Measurements from ENCODE around the gene EEIG1.

Gene EEIG1

GRCh38 chr9:127935765-127936221, 45.0 kb downstream of the EEIG1 start:
- TF ChIP-seq EZH2phosphoT487 (IDR thresholded peaks at IDR 0.05; ENCODE audit: low read depth) (no peak), CTCF (IDR thresholded peaks at IDR 0.05; ENCODE audit: low read depth, low read length) (no peak)
- Histone ChIP-seq H3K4me1 (ENCODE audit: low read length) (peaks cover 29% of the 10 kb centered on the region), H3K27me3 (ENCODE audit: low read depth, low read length) (no peaks in the 10 kb centered on the region), H3K4me2 (ENCODE audit: low read length) (peak overlapping the region; percentile 93), H3K27ac (ENCODE audit: low read length) (no peak overlapping the region), H3K36me3 (replicated peaks; ENCODE audit: low read depth, low read length) (peaks cover 3% of the 10 kb centered on the region), H3K9ac (ENCODE audit: low read length) (no peak overlapping the region), H3K9me3 (ENCODE audit: insufficient read depth, low read length) (no peaks in the 10 kb centered on the region), H3K79me2 (ENCODE audit: low read length) (peaks cover 20% of the 10 kb centered on the region), H4K20me1 (ENCODE audit: insufficient read depth, low read length) (peaks cover 7% of the 10 kb centered on the region), H3K4me3 (ENCODE audit: low read length) (no peak overlapping the region), H2AFZ (ENCODE audit: low read depth, low read length) (no peak overlapping the region)

- H2AFZ ChIP-seq (ENCODE audit: low read depth, low read length): no peak overlapping the region
- H3K79me2 ChIP-seq (ENCODE audit: low read length): peaks cover 20% of the 10 kb centered on the region
- TF ChIP-seq EZH2phosphoT487 (IDR thresholded peaks at IDR 0.05; ENCODE audit: low read depth) (no peak), CTCF (IDR thresholded peaks at IDR 0.05; ENCODE audit: low read depth, low read length) (no peak)
- no peak overlapping the region for H3K4me3 ChIP-seq (ENCODE audit: low read length)
- no peak overlapping the region for H3K9ac ChIP-seq (ENCODE audit: low read length)
- peaks cover 7% of the 10 kb centered on the region for H4K20me1 ChIP-seq (ENCODE audit: insufficient read depth, low read length)
- no peak overlapping the region for H3K4me2 ChIP-seq (ENCODE audit: low read length)
- H3K9me3 ChIP-seq (ENCODE audit: insufficient read depth, low read length): no peaks in the 10 kb centered on the region
- H3K4me1 ChIP-seq (ENCODE audit: low read length): peaks cover 33% of the 10 kb centered on the region
- H3K27me3 ChIP-seq (ENCODE audit: low read depth, low read length): peaks cover 3% of the 10 kb centered on the region; the same call in 1 of the 2 replicates
- no peak overlapping the region for H3K27ac ChIP-seq (ENCODE audit: low read length)
- peaks cover 3% of the 10 kb centered on the region for H3K36me3 ChIP-seq (replicated peaks; ENCODE audit: low read depth, low read length)
These were observed 45.8 kb downstream of the EEIG1 start for GRCh38 chr9:127934986-127935385.

- Histone ChIP-seq H3K4me1 (ENCODE audit: low read length) (peaks cover 33% of the 10 kb centered on the region), H4K20me1 (ENCODE audit: insufficient read depth, low read length) (peaks cover 7% of the 10 kb centered on the region), H3K36me3 (replicated peaks; ENCODE audit: low read depth, low read length) (peaks cover 3% of the 10 kb centered on the region), H3K27ac (ENCODE audit: low read length) (no peak overlapping the region), H3K9me3 (ENCODE audit: insufficient read depth, low read length) (no peaks in the 10 kb centered on the region), H3K4me3 (ENCODE audit: low read length) (no peak overlapping the region), H3K4me2 (ENCODE audit: low read length) (no peak overlapping the region), H3K79me2 (ENCODE audit: low read length) (peaks cover 20% of the 10 kb centered on the region), H3K9ac (ENCODE audit: low read length) (no peak overlapping the region), H2AFZ (ENCODE audit: low read depth, low read length) (no peak overlapping the region), H3K27me3 (ENCODE audit: low read depth, low read length) (peaks cover 10% of the 10 kb centered on the region; the same call in 1 of the 2 replicates)
- TF ChIP-seq CTCF (IDR thresholded peaks at IDR 0.05; ENCODE audit: low read depth, low read length) (peak; percentile 15; the same call in 1 of the 2 replicates), EZH2phosphoT487 (IDR thresholded peaks at IDR 0.05; ENCODE audit: low read depth) (no peak)
These were observed 46.5 kb downstream of the EEIG1 start for GRCh38 chr9:127934248-127934647.

GRCh38 chr9:127931092-127931881, 49.5 kb downstream of the EEIG1 start:
- peak overlapping the region; percentile 27; the same call in 1 of the 2 replicates for H2AFZ ChIP-seq (ENCODE audit: low read depth, low read length)
- TF ChIP-seq EZH2phosphoT487 (IDR thresholded peaks at IDR 0.05; ENCODE audit: low read depth) (no peak), CTCF (IDR thresholded peaks at IDR 0.05; ENCODE audit: low read depth, low read length) (no peak)
- H3K4me2 ChIP-seq (ENCODE audit: low read length): peak overlapping the region; percentile 96
- no peaks in the 10 kb centered on the region for H3K9me3 ChIP-seq (ENCODE audit: insufficient read depth, low read length)
- H3K36me3 ChIP-seq (replicated peaks; ENCODE audit: low read depth, low read length): peaks cover 3% of the 10 kb centered on the region
- H3K79me2 ChIP-seq (ENCODE audit: low read length): peaks cover 8% of the 10 kb centered on the region
- H3K27ac ChIP-seq (ENCODE audit: low read length): no peak overlapping the region
- H3K9ac ChIP-seq (ENCODE audit: low read length): peak overlapping the region; percentile 34; the same call in 1 of the 2 replicates
- H4K20me1 ChIP-seq (ENCODE audit: insufficient read depth, low read length): peaks cover 7% of the 10 kb centered on the region
- peaks cover 37% of the 10 kb centered on the region for H3K27me3 ChIP-seq (ENCODE audit: low read depth, low read length)
- peaks cover 28% of the 10 kb centered on the region for H3K4me1 ChIP-seq (ENCODE audit: low read length)
- H3K4me3 ChIP-seq (ENCODE audit: low read length): peak overlapping the region; percentile 77
